SKM-1 (cell line): ENCODE measurements around the gene PKLR.
"Not testable (repeated sequence)": the region's sequence is repeated elsewhere in the genome, so short reads cannot be mapped to it uniquely, and the experiment has no call there.

Experiments
- DNase-seq: peaks from one replicate; lab custom pipeline; 2025; ENCODE audit not compliant: unreplicated experiment; lab: John Stamatoyannopoulos, UW

PKLR gene

GRCh38 chr1:155318082-155318481, 16.8 kb upstream of the PKLR start:
- no peak for DNase-seq

GRCh38 chr1:155316922-155317321, 15.7 kb upstream of the PKLR start:
- no peak for DNase-seq

- no peak for DNase-seq
Measured at GRCh38 chr1:155313261-155313660, 12.0 kb upstream of the PKLR start.

- DNase-seq: no peak
Measured at GRCh38 chr1:155309423-155310021, 8.3 kb upstream of the PKLR start.

- peak; percentile 100 for DNase-seq
Measured at GRCh38 chr1:155308493-155309422, 7.5 kb upstream of the PKLR start, which contains the start of gene FDPS. FDPS (plus strand) TSS chr1:155308866; CDS start chr1:155309790, 924 bp downstream.

- peak; percentile 42 for DNase-seq
Measured at GRCh38 chr1:155307247-155307740, 6.1 kb upstream of the PKLR start.

GRCh38 chr1:155305881-155306391, 4.7 kb upstream of the PKLR start:
- no peak for DNase-seq

- DNase-seq: no peak
Measured at GRCh38 chr1:155304558-155305063, 3.4 kb upstream of the PKLR start.

- no peak for DNase-seq
Measured at GRCh38 chr1:155300553-155301329, 497 bp downstream of the PKLR start.

- DNase-seq: no peak
Measured at GRCh38 chr1:155300024-155300423, 1.2 kb downstream of the PKLR start.

GRCh38 chr1:155297384-155297783, 3.9 kb downstream of the PKLR start:
- no peak for DNase-seq

GRCh38 chr1:155296661-155297060, 4.6 kb downstream of the PKLR start:
- DNase-seq: no peak

GRCh38 chr1:155295942-155296267, 5.3 kb downstream of the PKLR start:
- DNase-seq: no peak

GRCh38 chr1:155295183-155295941, 5.9 kb downstream of the PKLR start:
- no peak for DNase-seq

- no peak for DNase-seq
Measured at GRCh38 chr1:155294520-155295182, 6.6 kb downstream of the PKLR start.

- DNase-seq: no peak
Measured at GRCh38 chr1:155293086-155293749, 8.0 kb downstream of the PKLR start.

- not testable (repeated sequence) for DNase-seq
Measured at GRCh38 chr1:155291006-155291405, 10.2 kb downstream of the PKLR start.

GRCh38 chr1:155287987-155288543, 13.2 kb downstream of the PKLR start:
- DNase-seq: no peak

- DNase-seq: no peak
Measured at GRCh38 chr1:155286544-155286943, 14.7 kb downstream of the PKLR start.
